HepG2 (cell line): Measurements from ENCODE around the gene PPIP5K2. TPM values are rescaled to one million over a fixed set of nuclear protein-coding genes. Genes with fewer than 3 reads are reported as not detected.

ENCODE experiments used
- ARNT2 ChIP-seq: sonication (generic); formaldehyde crosslinking; IDR thresholded peaks from 2 replicates; pipeline ENCODE4 v1.8.0; 2022; ENCODE audit warnings: mild to moderate bottlenecking, low read depth, missing genetic modification reagents, moderate library complexity
- HDAC6 ChIP-seq: fragments of 200-600 bp; sonication (generic); IDR thresholded peaks from 2 replicates; pipeline ENCODE4 v1.7.0; 2017; ENCODE audit warnings: mild to moderate bottlenecking, antibody characterized with exemption, low read length, low read depth
- KDM4B ChIP-seq: sonication (generic); formaldehyde crosslinking; IDR thresholded peaks from 2 replicates; pipeline ENCODE4 v1.4.0; 2020; ENCODE audit warnings: missing genetic modification reagents
- ZBTB38 ChIP-seq: sonication (generic); formaldehyde crosslinking; IDR thresholded peaks from 2 replicates; pipeline ENCODE4 v1.5.1; 2020; ENCODE audit warnings: mild to moderate bottlenecking, missing genetic modification reagents
- ZFP36 ChIP-seq: fragments of 150-350 bp; IDR thresholded peaks from 2 replicates; pipeline ENCODE4 v1.6.1; 2018; ENCODE audit warnings: borderline replicate concordance, low read length, low read depth; ENCODE audit not compliant: partially characterized antibody
- polyA plus RNA-seq, 8 experiments: library from polyadenylated mRNA; depleted of rRNA in 3 of 8; stranded (reverse) in 7 of 8; unstranded in 1 of 8; fragments of >200 nt; fragmentation: Illumina TruSeq in 4 of 8; extraction: Trizol in 4 of 8; gene quantifications; 2 replicates each; pipeline versions ENCODE4 v1.2.1 to v1.2.3, GENCODE V29; 2011 to 2016; ENCODE audit warnings: low read depth in 4 of 8, missing spikeins in 1 of 8, mixed read lengths in 1 of 8; ENCODE audit not compliant: insufficient read depth in 1 of 8
- total RNA-seq, 5 experiments: library from RNA; depleted of rRNA; stranded (reverse); fragments of >200 nt; fragmentation: Illumina TruSeq; extraction: Trizol; gene quantifications; 2 replicates each; pipeline ENCODE4 v1.2.3, GENCODE V29; 2016; ENCODE audit warnings: low read depth in 1 of 5
- TF ChIP-seq, protein P1 (sequence below): sonication (generic); formaldehyde crosslinking; IDR thresholded peaks from 2 replicates; pipeline ENCODE4 v1.4.0; 2020; ENCODE audit warnings: mild to moderate bottlenecking, missing genetic modification reagents
- TF ChIP-seq, protein P2 (sequence below): sonication (generic); formaldehyde crosslinking; IDR thresholded peaks from 2 replicates; pipeline ENCODE4 v1.9.0; 2022; ENCODE audit warnings: low read depth, missing genetic modification reagents

The PPIP5K2 gene
- total and polyA plus RNA-seq, 2 of the 13 experiments (the other 11 are each of a cell fraction or from before 2014, with no cell fraction given): 19.7 to 45.6 TPM

DNA sequence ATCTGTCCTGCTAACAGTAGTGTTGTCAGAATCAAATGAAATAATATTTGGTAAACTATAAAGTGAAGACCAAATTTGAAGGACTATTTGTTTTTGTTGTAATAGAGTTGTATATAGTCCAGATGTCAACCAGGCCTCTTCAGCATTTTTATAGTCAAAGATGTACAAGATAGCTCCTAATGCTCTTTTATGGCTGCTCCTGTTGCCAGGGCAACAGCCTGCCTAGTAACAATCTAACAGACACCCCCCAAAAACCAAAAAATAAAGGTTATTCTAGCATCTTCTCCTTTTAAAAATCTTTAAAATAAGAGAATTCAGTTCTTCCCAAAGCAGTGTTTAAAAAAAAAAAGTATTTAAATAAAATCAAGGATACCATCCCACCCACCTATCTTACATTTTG is 89.0 kb downstream of the PPIP5K2 start (continued):
- TF ChIP-seq, protein P1, sequence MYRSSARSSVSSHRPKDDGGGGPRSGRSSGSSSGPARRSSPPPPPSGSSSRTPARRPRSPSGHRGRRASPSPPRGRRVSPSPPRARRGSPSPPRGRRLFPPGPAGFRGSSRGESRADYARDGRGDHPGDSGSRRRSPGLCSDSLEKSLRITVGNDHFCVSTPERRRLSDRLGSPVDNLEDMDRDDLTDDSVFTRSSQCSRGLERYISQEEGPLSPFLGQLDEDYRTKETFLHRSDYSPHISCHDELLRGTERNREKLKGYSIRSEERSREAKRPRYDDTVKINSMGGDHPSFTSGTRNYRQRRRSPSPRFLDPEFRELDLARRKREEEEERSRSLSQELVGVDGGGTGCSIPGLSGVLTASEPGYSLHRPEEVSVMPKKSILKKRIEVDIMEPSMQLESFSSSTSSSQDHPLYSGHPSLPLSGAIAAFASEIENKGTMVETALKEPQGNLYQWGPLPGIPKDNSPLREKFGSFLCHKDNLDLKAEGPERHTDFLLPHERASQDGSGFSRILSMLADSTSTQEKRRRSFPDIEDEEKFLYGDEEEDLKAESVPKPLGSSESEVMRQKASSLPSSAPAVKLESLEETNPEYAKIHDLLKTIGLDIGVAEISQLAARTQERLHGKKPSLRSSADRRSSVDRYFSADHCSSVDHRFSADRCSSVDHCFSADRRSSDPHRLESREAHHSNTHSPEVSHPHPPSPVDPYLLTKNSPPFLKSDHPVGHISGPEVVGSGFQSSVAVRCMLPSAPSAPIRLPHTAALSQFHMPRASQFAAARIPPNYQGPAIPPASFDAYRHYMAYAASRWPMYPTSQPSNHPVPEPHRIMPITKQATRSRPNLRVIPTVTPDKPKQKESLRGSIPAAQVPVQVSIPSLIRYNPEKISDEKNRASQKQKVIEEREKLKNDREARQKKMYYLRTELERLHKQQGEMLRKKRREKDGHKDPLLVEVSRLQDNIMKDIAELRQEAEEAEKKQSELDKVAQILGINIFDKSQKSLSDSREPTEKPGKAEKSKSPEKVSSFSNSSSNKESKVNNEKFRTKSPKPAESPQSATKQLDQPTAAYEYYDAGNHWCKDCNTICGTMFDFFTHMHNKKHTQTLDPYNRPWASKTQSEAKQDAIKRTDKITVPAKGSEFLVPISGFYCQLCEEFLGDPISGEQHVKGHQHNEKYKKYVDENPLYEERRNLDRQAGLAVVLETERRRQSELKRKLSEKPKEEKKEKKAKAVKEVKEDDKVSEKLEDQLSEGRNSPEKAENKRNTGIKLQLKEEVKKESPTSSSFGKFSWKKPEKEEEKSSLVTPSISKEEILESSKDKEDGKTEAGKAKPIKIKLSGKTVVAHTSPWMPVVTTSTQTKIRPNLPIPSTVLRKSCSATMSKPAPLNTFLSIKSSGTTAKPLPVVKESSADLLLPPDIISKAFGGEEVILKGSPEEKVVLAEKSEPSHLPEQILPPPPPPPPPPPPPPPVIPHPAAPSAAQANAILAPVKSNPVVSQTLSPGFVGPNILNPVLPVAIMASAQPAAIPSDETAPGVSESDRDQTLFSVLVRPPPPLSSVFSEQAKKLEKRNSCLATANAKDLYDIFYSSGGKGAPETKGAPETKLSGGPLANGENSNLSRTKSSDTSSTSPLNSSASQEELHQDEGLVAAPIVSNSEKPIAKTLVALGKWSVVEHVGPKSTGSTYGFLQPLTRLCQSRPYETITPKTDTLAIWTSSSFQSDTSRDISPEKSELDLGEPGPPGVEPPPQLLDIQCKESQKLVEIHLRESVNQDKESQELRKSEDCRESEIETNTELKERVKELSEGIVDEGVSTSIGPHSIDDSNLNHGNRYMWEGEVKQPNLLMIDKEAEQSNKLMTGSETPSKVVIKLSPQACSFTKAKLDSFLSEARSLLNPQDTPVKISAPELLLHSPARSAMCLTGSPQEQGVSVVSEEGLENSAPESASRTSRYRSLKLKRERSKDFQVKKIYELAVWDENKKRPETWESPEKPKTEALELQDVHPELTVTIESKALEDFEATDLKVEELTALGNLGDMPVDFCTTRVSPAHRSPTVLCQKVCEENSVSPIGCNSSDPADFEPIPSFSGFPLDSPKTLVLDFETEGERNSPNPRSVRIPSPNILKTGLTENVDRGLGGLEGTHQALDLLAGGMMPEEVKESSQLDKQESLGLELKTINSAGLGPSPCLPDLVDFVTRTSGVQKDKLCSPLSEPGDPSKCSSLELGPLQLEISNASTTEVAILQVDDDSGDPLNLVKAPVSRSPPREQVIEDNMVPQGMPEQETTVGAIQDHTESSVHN (CRISPR knock-in tag): no peak
- TF ChIP-seq ZBTB38 (CRISPR knock-in tag) (no peak), HDAC6 (no peak), KDM4B (CRISPR knock-in tag) (no peak), ARNT2 (CRISPR knock-in tag) (no peak), ZFP36 (no peak)
- TF ChIP-seq, protein P2, sequence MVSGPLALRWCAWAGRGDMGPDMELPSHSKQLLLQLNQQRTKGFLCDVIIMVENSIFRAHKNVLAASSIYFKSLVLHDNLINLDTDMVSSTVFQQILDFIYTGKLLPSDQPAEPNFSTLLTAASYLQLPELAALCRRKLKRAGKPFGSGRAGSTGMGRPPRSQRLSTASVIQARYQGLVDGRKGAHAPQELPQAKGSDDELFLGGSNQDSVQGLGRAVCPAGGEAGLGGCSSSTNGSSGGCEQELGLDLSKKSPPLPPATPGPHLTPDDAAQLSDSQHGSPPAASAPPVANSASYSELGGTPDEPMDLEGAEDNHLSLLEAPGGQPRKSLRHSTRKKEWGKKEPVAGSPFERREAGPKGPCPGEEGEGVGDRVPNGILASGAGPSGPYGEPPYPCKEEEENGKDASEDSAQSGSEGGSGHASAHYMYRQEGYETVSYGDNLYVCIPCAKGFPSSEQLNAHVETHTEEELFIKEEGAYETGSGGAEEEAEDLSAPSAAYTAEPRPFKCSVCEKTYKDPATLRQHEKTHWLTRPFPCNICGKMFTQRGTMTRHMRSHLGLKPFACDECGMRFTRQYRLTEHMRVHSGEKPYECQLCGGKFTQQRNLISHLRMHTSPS (CRISPR knock-in tag): no peak
